ENCODE measurements around the gene ASIC3.
A peak's percentile ranks its signal among the peaks of the same experiment; 100 is the strongest.

ASIC3 gene

DNA sequence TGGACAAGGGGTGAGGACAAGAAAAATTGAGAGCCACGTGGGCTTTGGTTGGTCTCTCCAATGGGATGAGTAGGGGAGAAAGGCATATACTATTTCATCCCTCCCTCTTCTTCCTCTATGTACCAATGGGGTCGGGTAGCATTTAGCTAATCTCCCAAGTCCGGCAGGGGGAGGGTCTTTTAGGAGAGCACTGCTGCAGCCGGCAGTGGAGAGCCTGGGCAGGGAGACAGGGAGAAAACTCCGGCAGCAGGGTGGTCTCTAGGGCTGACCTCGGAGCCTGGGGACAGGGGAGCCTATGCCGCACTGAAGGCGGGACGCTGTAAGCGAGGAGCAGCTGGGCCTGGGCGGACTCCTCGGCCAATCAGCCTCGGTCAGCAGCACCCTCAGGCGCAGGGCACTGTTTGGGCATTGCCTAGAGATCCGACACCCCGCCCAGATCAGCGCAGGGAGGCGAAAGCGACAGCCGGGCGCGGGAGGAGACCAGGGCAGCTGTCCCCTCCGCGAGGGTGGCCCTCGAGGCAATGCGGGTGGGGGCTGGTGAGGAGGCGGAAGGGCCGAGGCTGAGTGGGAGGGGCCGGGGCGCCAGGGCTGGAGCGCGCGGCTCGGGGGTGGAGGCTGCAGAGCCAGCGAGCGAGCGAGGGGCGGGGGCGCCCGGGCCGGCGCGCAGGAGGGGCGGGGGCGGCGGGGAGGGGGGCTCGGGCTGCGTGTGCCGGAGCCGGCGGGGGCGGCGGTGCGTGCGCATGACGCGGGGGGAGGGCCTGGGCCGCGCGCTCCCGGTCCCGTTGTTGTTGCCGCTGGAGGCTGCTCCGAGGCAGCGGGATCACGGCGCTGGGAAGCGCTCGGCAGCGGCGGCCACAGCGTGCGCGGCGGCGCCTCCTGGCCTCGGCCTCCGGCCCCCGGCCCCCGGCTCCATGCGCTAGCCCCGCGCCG lies 37.6 kb downstream of the ASIC3 start, which contains the start of gene AGAP3:
Gene AGAP3, plus strand, starts transcription at position 785 of the 930 bp plus-strand sequence. CDS start 267 bp downstream, outside the sequence.
- peak; percentile 73 to 94 for DNase-seq (ENCODE audit: low read depth in 1 of 2, low spot score in 1 of 2)
- in situ Hi-C loops (cut with HindIII; ENCODE audit: low pct_unique_long_range_greater_than_20kb, low sequenced_read_pairs), result no loop called here
- no peak for TF ChIP-seq JUND (IDR thresholded peaks at IDR 0.05; ENCODE audit: low read depth)

DNA sequence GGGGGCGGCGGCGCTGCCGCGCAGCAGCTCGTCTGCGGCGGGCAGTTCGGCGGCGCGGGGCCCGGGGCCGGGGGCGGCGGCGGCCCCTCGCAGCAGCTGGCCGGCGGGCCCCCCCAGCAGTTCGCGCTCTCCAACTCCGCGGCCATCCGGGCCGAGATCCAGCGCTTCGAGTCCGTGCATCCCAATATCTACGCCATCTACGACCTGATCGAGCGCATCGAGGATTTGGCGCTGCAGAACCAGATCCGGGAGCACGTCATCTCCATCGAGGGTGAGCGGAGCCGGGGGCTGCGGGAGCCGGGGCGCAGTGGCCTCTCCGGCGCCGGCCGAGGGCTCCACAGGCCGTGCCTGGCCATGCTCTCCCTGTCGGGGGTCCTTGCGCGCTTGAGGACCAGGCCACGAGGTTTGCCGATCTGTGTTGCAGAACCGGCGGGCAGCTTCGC lies 38.5 kb downstream of the ASIC3 start:
- in situ Hi-C loops (cut with HindIII; ENCODE audit: low pct_unique_long_range_greater_than_20kb, low sequenced_read_pairs), result no loop called here
- TF ChIP-seq JUND (IDR thresholded peaks at IDR 0.05; ENCODE audit: low read depth), result no peak
- no peak for DNase-seq (ENCODE audit: low read depth in 1 of 2, low spot score in 1 of 2)

DNA sequence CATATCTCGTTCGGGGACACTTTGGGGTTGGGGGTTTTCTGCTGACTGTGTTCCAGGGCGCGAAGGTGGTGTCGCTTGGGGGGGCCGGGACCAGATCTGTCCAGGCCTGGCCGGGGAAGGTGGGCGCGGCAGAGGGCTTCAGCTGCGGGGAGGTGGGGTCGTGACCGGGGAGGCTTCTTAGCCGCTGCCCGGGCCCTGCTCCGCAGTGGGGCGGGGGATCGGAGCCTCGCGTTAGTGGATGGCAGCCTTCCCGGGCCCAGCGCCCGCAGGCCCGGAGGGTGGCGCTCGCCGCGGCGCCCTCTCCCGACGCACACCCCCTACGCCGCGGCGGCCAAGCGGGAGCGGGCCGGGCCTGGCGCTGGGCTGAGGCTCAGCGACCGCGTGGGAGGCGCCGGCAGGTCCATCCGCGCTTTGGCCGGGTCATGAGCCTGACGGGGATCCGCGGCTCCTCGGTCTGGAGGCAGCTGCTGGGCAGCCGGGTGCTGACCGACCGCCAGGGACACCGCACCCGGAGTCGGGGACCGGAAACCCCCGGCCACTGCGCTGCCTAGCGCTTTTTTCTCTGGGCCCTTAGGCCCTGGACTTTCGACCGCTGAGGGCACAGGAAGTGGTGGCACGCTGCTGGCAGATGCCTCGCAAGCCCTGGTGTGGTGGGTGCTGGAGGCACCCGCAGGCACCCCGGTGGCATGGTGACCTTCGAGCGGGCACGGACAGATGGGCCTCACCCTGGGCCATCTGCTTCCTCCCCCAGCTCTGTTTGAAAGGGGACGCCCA lies 39.1 kb downstream of the ASIC3 start:
- no peak for TF ChIP-seq JUND (IDR thresholded peaks at IDR 0.05; ENCODE audit: low read depth)
- peak; percentile 45 to 56 for DNase-seq (ENCODE audit: low read depth in 1 of 2, low spot score in 1 of 2)
- in situ Hi-C loops (cut with HindIII; ENCODE audit: low pct_unique_long_range_greater_than_20kb, low sequenced_read_pairs), result no loop called here

DNA sequence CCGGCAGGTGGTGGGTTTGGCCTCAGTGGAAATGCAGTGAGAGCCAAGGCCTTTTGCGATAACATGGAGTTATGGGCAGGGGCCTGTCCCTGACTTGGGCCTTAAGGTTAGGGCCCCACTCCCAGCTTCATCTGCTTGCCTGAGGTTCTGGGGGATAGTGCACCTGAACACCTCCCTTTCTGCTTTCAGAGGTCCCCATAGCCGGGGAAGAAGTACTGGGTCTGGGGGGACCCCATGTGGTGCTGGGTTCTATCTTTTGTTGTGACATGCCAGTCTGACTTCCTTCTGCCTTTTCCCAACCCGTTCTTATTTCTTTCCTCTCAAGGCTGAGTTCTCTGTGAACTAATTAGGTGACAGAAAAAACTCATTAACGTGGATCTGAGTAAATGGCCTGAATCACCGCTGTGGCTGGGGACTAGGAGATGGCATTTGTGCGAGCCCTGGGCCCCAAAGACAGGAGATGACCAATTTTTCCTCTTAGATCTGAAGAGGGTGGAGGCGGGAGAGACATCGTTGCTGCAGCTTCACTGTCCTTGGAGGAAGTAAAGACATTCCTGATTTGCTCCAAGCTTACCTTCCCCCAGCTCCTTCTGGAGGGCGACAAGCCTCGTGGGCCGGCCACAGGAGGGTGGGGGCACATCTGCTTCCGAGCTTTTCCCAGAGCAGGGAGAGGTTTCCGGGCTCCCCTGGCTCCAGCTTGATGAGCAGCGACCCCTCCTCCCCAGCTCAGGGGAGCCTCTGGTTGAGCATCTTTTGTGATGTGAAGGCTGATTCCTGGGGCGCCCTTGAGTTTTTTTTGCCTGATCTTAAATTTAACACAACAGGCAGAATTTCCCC lies 39.9 kb downstream of the ASIC3 start:
- DNase-seq (ENCODE audit: low read depth in 1 of 2, low spot score in 1 of 2), result no peak
- in situ Hi-C loops (cut with HindIII; ENCODE audit: low pct_unique_long_range_greater_than_20kb, low sequenced_read_pairs), result no loop called here

DNA sequence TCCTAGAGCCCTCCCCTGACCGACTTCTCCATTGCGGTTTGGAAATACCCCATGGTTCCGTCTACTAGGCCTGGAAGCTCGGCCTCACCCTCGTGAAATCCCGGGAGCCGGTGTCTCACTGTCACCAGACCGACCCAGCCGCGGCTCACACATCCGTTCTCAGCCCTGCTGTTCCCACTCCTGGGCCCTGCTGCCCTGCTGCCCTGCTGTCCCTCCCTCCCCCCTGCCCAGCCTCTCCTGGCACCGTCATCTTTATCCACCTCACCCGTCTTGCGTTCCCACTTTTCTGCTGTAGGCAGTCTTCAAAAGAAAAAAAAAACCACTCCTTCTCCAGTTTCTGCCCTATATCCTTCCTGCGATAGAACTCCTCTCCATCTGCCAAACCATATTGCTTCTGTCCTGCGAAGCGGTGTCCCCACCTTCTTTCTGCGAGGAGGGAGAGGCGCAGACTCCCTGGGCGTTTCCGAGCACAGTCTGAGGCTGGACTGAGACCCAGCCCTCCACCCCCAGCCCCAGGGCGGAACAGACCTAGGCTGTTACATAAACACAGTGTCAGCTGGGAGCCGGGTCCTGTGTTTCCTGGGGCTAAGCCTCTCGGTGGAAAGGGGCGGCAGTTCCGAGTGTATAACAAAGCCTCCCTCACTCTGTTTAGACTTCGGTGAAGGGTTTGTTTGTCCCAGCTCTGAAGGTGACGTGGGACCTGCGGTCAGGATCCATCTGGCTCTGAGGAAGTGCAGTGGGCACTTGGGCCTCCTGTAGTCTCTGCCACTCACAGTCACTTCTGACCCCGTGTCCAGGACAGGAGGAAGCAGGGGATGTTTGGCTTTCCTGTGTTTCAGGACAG lies 40.7 kb downstream of the ASIC3 start:
- in situ Hi-C loops (cut with HindIII; ENCODE audit: low pct_unique_long_range_greater_than_20kb, low sequenced_read_pairs), result no loop called here
- no peak for DNase-seq (ENCODE audit: low read depth in 1 of 2, low spot score in 1 of 2)
- TF ChIP-seq JUND (IDR thresholded peaks at IDR 0.05; ENCODE audit: low read depth), result no peak

More for the DNA sequence above, 39.9 kb downstream of the ASIC3 start:
- no peak for TF ChIP-seq JUND (IDR thresholded peaks at IDR 0.05; ENCODE audit: low read depth)

DNA sequence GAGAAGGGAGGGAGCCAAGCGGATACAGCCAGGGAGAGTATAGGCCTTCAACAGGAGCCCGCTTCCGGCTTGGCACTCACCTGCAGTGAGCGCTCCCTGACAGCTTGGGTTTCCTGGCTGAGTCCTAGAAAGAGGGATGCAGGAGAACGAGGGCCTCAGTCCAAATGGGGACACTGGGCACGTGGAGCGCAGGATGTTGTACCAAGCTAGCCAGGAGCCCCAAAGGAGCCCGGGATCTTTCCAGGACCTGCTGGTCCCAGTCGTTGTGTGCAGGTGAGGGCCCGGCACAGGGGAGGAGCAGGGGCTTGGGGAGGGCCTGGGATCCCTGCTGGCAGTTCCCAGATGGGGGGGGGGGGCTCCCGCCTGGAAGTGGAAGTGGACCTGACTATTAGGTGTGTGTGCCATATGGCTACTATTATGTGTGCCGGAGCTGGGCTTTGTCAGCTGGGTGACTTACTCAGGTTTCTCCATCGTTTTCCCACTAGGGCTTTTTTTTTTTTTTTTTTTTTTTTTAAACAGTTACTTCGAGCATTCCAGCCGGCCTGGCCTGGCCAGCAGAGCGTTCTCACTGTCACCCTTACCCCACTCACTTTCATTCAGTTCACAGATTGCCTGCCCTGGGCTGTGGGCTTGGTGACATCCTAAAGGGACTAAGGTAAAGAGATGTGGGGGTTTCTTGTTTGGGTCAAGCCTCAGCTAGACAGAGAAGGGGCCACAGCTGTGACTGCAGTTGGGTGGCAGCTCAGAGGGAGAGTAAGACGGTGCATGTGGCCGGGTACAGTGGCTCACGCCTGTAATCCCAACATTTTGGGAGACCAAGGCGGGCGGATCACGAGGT lies 41.8 kb downstream of the ASIC3 start:
- TF ChIP-seq JUND (IDR thresholded peaks at IDR 0.05; ENCODE audit: low read depth), result no peak
- DNase-seq (ENCODE audit: low read depth in 1 of 2, low spot score in 1 of 2), result no peak
- in situ Hi-C loops (cut with HindIII; ENCODE audit: low pct_unique_long_range_greater_than_20kb, low sequenced_read_pairs), result no loop called here

DNA sequence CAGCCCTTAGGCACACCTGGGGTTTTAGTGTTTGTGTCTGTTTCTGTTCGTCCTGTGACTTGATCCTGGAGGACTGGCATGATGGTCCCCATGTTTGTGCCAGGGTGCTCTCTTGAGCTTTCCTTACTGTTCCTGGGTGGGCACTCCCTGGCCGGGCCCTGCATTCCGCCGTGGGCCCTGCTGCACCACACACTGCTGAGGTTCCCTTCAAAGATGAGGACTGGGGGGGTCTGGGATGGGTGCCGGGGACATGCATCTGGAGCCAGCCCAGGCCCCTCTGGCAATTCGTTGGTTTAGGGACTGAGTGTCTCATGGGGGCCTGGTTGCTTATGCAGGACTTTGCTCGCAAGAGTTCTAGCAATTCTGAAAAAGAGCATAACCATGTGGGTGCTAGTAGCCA lies 42.7 kb downstream of the ASIC3 start:
- no peak for DNase-seq (ENCODE audit: low read depth in 1 of 2, low spot score in 1 of 2)
- no peak for TF ChIP-seq JUND (IDR thresholded peaks at IDR 0.05; ENCODE audit: low read depth)
- in situ Hi-C loops (cut with HindIII; ENCODE audit: low pct_unique_long_range_greater_than_20kb, low sequenced_read_pairs), result no loop called here

DNA sequence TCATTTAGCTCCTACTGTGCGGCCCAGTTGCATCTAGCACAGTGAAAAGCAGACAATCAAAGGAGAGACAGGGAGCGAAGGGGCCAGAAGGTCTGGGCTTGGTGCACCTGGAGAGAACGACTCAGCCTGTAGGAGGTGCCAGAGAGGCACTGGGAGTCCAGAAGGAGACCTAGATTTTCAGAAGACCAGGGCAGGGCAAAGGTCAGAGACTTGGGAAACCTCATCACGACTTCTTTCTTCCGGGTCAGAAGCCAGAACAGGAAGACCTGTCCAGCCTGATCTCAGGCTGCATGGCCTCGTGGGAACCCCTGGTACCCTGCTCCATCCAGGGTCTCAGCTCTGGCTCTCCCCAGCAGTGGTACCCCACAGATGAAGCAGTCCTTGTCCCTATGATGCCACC lies 43.1 kb downstream of the ASIC3 start:
- no peak for DNase-seq (ENCODE audit: low read depth in 1 of 2, low spot score in 1 of 2)
- no peak for TF ChIP-seq JUND (IDR thresholded peaks at IDR 0.05; ENCODE audit: low read depth)
- in situ Hi-C loops (cut with HindIII; ENCODE audit: low pct_unique_long_range_greater_than_20kb, low sequenced_read_pairs), result no loop called here

DNA sequence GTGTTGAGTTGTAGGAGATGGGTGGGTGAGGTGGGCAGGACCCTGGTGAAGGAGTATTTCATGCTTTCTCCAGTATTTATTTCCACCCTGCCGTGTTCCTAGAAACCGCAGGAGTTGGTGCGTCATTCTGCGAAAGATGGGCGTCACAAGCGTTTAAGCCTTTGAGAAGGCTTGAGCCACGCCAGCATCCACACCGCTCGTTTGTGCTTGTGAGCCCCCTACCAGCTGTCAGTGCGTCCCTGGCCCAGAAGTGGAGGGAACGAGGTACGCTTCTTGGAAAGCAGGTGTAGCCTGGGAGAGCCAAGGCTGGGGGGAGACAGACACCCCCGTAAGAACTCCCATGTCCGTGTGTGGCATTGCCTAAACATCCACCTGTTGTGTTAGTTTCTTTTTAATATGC lies 43.7 kb downstream of the ASIC3 start:
- no peak for TF ChIP-seq JUND (IDR thresholded peaks at IDR 0.05; ENCODE audit: low read depth)
- DNase-seq (ENCODE audit: low read depth in 1 of 2, low spot score in 1 of 2), result no peak
- in situ Hi-C loops (cut with HindIII; ENCODE audit: low pct_unique_long_range_greater_than_20kb, low sequenced_read_pairs), result no loop called here

DNA sequence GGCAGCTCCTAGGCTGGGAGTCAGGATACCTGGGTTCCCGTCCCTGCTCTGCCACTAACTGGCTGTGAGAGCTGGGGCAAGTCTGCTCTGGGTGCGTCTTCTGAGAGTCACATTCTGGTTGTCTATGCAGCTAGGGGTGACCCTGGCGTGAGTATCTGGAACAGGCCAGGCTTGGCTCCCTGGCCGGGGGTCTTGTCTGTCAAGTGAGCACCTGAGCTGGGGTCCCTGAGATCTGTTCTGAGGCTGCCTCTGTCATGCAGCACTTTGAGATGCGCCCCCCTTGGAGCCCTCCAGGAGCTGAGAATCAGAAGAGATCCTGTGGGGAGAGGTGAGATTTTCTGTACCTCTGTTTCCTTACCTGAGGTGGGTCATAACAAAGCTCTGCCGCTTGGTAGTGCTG lies 45.4 kb downstream of the ASIC3 start:
- in situ Hi-C loops (cut with HindIII; ENCODE audit: low pct_unique_long_range_greater_than_20kb, low sequenced_read_pairs), result no loop called here

DNA sequence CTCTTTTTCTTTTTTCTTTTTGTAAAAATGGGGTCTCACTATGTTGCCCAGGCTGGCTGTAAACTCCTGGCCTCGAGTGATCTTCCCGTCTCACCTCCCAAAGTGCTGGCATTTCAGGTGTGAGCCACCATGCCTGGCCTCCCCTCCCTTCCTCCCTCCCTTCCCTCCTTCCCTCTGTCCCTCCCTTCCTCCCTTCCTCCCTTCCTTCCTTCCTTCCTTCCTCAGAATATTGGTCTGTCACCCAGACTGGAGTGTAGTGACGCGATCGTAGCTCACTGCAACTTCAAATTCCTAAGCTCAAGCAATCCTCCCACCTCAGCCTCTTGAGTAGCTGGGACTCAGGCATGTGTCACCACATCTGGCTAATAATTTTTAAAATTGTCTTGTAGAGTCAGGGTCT lies 46.3 kb downstream of the ASIC3 start:
- no peak for TF ChIP-seq JUND (IDR thresholded peaks at IDR 0.05; ENCODE audit: low read depth)
- in situ Hi-C loops (cut with HindIII; ENCODE audit: low pct_unique_long_range_greater_than_20kb, low sequenced_read_pairs), result no loop called here
- no peak for DNase-seq (ENCODE audit: low read depth in 1 of 2, low spot score in 1 of 2)

More for the DNA sequence above, 45.4 kb downstream of the ASIC3 start:
- TF ChIP-seq JUND (IDR thresholded peaks at IDR 0.05; ENCODE audit: low read depth), result no peak
- no peak for DNase-seq (ENCODE audit: low read depth in 1 of 2, low spot score in 1 of 2)

All from T47D (cell line).